Measurements from ENCODE around the gene NHSL1.

NHSL1 gene

DNA sequence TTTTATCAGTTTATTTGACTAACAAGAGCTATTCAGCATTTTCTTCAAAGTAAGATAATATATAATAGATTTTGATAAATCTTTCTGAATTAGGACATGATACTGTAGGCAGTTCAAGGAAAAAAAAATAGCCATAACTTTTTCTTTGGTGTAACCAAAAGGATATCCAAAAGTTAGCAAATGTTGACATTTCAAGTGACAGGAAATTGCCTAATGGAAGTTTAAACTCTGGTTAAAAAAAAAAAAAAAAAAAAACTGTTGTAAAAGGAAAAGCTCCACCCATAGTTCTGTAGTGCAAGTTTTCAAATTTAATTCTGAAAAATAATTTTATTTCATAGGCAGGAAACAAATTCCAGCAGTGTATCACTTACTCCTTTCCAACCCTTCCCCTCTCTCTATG, 76.4 kb downstream of the NHSL1 start:
- no peak for DNase-seq

- DNase-seq, result no peak
Measured at GRCh38 chr6:138421608-138422007, 77.7 kb downstream of the NHSL1 start.

DNA sequence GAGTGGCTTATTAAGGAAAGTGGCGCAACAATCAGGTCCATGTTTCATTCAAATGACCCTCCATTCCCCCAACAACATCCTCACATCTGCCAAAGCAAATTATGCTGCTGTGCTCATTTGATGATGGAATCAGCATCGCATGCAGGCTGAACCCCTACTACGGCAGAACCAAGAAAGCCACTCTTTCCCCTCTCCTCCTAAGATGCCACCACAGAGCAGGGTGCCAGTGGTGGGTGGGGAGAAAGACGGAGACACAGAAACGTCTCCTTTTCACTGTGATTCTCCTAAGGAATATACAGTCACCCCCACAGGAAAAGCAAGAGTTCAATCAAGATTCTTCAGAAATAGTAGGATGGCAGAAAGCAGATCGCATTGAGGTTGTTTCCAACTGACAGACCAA, 78.2 kb downstream of the NHSL1 start:
- no peak for DNase-seq

GRCh38 chr6:138420356-138420755, 78.9 kb downstream of the NHSL1 start:
- no peak for DNase-seq

DNA sequence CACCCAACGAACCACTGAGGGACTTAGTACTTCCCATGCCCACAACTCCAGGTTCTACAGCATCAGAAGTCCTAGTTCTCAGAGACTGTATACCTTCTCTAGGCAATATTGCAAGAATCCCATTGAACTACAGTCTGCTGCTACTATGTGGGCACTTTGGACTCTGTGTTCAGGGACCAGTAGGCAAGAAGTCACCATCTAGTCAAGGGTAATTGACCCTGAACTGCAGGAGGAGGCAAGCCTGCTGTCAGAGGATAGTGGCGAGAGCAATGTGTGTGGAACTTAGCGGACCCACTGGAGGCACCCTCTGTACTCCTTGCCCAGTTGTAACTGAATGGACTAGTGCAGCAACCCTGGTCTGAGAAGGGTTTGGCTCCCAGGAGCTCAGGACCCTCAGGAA, 79.5 kb downstream of the NHSL1 start:
- no peak for DNase-seq

DNA sequence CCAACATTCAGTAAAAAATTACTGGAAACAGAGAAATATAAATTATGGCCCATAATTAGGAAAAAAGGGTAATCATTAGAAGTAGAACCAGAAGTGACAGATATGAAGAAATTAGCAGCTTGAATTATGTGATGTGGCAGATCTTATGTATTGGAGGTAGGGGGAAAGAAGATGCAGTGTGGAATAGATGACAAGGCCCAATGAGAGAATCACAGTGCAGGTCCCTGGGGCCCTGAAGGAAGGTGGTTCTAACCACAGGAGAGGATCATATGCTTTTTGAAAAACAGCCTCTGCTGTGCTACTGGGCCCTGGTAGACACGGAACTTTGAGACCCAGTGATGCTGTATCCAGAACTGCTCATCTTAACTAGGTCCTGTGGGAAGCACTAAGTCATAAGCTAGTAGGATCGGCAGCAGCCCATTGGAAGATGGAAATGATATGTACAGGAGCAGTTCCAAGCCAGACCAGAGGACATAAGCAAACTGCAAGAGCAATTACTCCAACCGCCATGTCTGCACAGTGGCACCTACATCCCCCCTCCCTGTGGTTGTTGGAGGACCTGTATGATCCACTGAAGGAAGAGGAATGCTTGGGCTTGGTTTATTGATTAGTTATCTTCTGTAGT, 81.1 kb downstream of the NHSL1 start:
- no peak for DNase-seq

GRCh38 chr6:138417493-138418117, 81.7 kb downstream of the NHSL1 start:
- DNase-seq, result no peak

- DNase-seq, result no peak
Measured at GRCh38 chr6:138416206-138416605, 83.1 kb downstream of the NHSL1 start.

- DNase-seq, result no peak
Measured at GRCh38 chr6:138415125-138415524, 84.2 kb downstream of the NHSL1 start.

DNA sequence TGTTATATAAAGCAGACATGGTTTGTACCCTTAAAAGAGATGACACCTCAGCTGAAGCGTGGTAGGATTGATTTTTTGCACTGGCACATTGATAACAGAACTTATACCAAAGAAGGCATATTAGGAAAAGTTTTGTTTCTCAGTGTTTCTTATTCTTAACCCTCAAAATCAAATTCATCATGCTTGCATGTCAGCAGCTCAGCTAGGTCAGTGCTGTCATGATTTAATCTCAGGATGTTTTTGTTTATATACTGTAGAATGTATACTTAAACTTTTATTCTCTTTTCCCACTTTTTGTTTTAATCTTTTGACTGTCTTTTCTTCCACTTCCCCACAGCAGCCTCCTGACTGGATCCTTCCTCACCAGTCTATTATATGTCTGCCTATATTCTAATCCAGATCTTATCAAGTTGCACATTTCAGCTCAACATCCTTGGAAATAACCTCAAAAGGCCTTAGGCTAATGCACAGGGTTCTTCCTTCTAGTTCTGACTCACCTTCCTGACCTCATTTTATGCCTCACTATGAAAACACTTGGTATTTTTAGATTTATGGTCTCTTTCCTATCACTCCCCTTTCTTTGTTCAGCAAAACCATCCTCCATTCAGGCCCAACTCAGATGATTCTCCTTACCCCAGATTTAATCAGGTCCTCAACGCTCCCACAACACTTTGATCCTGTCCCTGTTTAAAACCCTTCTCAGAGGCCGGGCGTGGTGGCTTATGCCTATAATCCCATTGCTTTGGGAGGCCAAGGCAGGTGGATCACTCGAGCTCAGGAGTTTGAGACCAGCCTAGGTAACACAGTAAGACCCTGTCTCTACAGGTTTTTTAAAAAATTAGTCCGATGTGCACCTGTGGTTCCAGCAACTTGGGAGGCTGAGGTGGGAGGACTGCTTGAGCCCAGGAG, 88.1 kb downstream of the NHSL1 start:
- no peak for DNase-seq

DNA sequence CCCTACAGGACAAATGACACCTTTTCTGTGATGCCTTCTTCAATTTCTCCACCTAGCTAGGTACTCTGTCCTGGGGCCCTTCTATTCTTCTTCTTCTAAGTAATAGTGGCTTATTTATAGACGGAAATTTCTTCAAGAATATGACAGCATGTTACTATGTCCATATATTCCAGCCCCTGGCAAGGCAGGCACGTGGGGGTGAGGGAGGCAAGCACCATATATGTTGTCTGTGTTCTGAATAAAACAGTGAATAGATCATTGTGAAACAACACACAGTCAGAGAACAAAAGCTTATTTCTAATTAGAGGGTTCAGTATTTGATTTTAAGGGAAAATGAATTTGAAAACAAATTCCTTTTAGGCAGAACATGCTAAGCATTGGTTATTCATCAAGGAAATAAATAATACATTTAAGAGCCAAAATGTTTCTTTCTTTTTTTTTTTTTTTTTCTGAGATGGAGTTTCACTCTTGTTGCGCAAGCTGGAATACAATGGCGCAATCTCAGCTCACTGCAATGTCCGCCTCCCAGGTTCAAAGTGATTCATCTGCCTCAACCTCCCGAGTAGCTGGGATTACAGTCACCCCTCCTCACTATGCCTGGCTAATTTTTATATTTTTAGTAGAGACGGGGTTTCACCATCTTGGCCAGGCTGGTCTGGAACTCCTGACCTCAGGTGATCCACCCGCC, 89.1 kb downstream of the NHSL1 start:
- no peak for DNase-seq

- no peak for DNase-seq
Measured at GRCh38 chr6:138406443-138406842, 92.9 kb downstream of the NHSL1 start.

- no peak for DNase-seq
Measured at GRCh38 chr6:138405816-138406413, 93.4 kb downstream of the NHSL1 start.

DNA sequence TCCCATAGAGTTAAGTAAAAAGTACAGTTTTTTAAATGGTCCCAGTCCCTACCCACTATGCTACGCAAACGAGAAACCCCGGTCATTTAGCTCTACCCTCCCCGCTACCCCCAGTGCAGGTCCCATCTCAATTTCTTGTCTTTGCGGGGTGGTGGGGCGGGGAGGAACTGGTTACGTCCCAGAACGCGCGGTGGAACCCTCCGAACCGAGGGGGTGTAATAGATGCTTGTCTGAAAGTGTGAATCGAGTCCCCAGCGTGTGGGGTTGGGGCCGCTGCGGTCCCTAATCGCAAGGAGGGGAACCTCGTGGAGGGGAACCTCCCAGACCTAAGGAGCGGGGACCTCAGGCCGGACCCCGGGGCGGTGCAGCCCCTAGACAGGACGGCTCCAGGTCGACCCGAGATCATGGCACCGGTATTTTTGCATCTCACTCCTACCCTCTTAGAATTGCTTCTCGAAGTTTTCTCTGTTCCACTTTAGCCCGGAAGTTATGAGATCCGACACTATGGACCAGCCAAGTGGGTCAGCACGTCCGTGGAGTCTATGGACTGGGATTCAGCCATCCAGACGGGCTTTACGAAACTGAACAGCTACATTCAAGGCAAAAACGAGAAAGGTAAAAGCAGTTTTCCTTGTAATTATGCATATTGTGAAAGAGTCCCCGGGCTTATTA, 94.5 kb downstream of the NHSL1 start:
- DNase-seq, result peak; percentile 53

- DNase-seq, result peak; percentile 95
Measured at GRCh38 chr6:138403801-138404665, 95.3 kb downstream of the NHSL1 start, which contains the start of gene HEBP2. Gene HEBP2, plus strand, starts transcription at chr6:138404223. Its CDS starts 273 bp downstream, at chr6:138404496.

DNA sequence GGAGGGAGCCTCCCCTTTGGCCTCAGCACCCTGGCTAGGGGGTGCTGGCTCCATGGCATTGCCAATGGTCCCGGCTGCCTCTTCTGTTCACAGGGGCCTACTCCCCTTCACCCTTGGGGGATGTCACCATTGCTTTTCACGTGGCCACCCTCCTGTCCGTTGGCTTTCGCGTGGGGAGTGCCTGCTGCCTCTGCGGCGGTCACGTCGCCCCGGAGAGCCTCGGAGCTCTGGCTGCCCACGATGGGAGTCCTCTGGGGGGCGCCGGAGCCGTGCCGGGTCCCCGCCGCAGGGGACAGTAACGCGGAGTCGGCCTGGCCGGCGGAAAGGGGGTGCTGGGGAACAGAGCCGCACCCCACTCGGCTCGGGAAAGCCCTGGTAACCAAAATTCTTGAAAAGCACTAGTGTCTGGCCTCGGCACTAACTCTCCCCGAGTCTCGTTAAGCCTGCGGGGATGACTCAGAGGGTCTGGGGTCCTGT, 95.9 kb downstream of the NHSL1 start:
- peak; percentile 55 for DNase-seq

DNA sequence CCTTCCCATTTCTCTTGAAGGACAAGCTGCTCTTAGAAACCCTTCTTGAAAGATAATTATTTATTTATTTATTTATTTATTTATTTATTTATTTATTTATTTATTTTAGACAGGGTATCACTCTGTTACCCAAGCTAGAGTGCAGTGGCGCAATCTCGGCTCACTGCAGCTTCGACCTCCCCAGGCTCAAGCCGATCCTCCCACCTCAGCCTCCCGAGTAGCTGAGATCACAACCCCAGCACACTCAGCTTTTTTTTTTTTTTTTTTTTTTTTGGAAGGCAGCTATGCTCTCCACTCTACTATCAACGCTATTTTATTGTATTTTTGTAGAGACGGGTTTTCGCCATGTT, 96.5 kb downstream of the NHSL1 start:
- no peak for DNase-seq

- no peak for DNase-seq
Measured at GRCh38 chr6:138401960-138402837, 97.1 kb downstream of the NHSL1 start.

DNA sequence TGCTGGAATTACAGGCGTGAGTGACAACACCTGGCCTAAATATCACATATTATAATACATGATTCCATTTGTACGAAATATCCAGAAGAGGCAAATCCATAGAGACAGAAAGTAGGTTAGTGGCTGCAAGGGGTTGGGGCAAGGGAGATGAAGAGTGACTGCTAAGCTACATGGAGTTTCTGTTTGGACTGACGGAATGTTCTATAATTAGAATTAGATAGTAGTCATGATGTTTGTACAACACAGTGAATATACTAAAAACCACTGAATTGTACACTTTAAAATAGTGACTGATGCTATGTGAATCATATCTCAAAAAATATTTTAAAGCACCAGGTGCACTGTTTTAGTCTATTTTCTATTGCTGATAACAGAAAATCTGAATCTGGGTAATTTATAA, 99.0 kb downstream of the NHSL1 start:
- DNase-seq, result no peak

Measured in stimulated activated CD8-positive, alpha-beta memory T cell treated with anti-CD3 and anti-CD28 coated beads, Interleukin-4, amount 100 ng/mL, for 48 hours (primary cell).